DND-41 (cell line): ENCODE results near the gene SEC24D.

ENCODE experiments used
- EZH2 ChIP-seq: IDR thresholded peaks from 3 replicates; pipeline ENCODE4 v1.6.1; 2012; ENCODE audit warnings: borderline replicate concordance, low read depth, mild to moderate bottlenecking, moderate library complexity, low read length, inconsistent platforms; ENCODE audit not compliant: severe bottlenecking
- TF ChIP-seq, protein P1 (sequence below): IDR thresholded peaks from 2 replicates; pipeline ENCODE4 v1.5.1; 2012; ENCODE audit warnings: borderline replicate concordance, low read length, moderate library complexity, mild to moderate bottlenecking; ENCODE audit not compliant: poor library complexity, severe bottlenecking; ENCODE audit errors: extremely low read depth

DNA sequence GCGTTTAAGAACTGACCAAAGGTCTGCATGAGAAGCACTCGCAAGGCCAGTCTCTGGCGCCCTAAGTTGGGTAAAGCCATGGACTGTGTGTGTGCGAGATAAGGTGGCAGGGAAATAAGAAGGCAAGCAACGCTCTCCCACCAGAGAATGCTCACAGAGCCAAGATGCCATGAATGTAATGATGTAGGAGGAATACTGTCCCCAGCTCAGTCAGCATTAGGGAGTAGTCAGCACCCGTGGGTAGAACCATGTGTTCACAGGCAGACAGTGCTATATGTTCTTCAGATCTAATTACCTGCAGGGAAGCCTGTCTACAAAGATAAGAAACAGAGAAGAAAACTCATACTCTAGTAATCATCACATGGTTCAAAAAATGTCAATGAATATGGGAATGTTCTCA is 68.8 kb downstream of the SEC24D start:
- TF ChIP-seq, protein P1, sequence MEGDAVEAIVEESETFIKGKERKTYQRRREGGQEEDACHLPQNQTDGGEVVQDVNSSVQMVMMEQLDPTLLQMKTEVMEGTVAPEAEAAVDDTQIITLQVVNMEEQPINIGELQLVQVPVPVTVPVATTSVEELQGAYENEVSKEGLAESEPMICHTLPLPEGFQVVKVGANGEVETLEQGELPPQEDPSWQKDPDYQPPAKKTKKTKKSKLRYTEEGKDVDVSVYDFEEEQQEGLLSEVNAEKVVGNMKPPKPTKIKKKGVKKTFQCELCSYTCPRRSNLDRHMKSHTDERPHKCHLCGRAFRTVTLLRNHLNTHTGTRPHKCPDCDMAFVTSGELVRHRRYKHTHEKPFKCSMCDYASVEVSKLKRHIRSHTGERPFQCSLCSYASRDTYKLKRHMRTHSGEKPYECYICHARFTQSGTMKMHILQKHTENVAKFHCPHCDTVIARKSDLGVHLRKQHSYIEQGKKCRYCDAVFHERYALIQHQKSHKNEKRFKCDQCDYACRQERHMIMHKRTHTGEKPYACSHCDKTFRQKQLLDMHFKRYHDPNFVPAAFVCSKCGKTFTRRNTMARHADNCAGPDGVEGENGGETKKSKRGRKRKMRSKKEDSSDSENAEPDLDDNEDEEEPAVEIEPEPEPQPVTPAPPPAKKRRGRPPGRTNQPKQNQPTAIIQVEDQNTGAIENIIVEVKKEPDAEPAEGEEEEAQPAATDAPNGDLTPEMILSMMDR, result no peak
- TF ChIP-seq EZH2, result no peak
